Endothelial cell of umbilical vein (primary cell): ENCODE results near the gene MFGE8. TPM values are rescaled to one million over a fixed set of nuclear protein-coding genes. Genes with fewer than 3 reads are reported as not detected.

Experiments used
- BruUV-seq: library from RNA; stranded (reverse); fragments of 400-500 nt; replicated peaks from 2 replicates; lab custom pipeline; 2021; lab: Mats Ljungman, UMichigan
- CTCF ChIA-PET: fragments of 300-600, 350-600 bp; sonication (Branson Sonifier 250); formaldehyde crosslinking; loops from one replicate; lab custom pipeline; 2021; ENCODE audit warnings: antibody characterized with exemption, inconsistent platforms; lab: Charles Lee
- POLR2A ChIA-PET: fragments of 300-600, 350-600 bp; sonication (Branson Sonifier 250); formaldehyde crosslinking; loops from one replicate; lab custom pipeline; 2021; ENCODE audit warnings: antibody characterized with exemption, inconsistent platforms; lab: Charles Lee
- DNase-seq: peaks from one replicate; pipeline ENCODE4 v3.0.0-alpha.2; 2011; ENCODE audit warnings: low read depth, low spot score
- FAIRE-seq: peaks from 2 replicates; lab custom pipeline; 2011; peaks lifted over from hg19 to GRCh38; lab: Jason Lieb, UNC
- H2AFZ ChIP-seq: 2 replicates; pipeline ENCODE4 v1.6.0; 2012; ENCODE audit warnings: low read depth, low read length, control low read depth, inconsistent platforms
- H3K27ac ChIP-seq: 2 replicates; pipeline ENCODE4 v1.5.1; 2011; ENCODE audit warnings: low read depth, mild to moderate bottlenecking, control low read depth, low read length, moderate library complexity; ENCODE audit not compliant: insufficient read depth
- H3K27me3 ChIP-seq, 2 experiments: 2 replicates each; pipeline versions ENCODE4 v1.6.0 to v1.6.1; 2011; ENCODE audit warnings: low read length in 2 of 2, mixed read lengths in 1 of 2; ENCODE audit not compliant: control insufficient read depth in 2 of 2, insufficient read depth in 2 of 2
- H3K36me3 ChIP-seq, 2 experiments: 2 replicates in 1 of 2; 3 replicates in 1 of 2; pipeline ENCODE4 v1.5.1; 2011; ENCODE audit warnings: low read length in 2 of 2, mild to moderate bottlenecking in 1 of 2, moderate library complexity in 1 of 2; ENCODE audit not compliant: control insufficient read depth in 2 of 2, insufficient read depth in 2 of 2; ENCODE audit errors: extremely low read depth in 1 of 2
- H3K4me1 ChIP-seq: 3 replicates; pipeline ENCODE4 v1.5.1; 2011; ENCODE audit warnings: mild to moderate bottlenecking, low read length; ENCODE audit not compliant: control insufficient read depth, insufficient read depth; ENCODE audit errors: extremely low read depth
- H3K4me2 ChIP-seq: 2 replicates; pipeline ENCODE4 v1.6.1; 2011; ENCODE audit warnings: low read length, control low read depth, mixed read lengths; ENCODE audit not compliant: insufficient read depth
- H3K4me3 ChIP-seq, 3 experiments: fragments of 200-600 bp in 1 of 3; sonication (generic), shearing (Covaris generic) in 1 of 3; replicated peaks in 1 of 3; 2 replicates each; pipeline ENCODE4 v1.5.1; 2011 to 2016; ENCODE audit warnings: control low read depth in 3 of 3, low read length in 3 of 3, mild to moderate bottlenecking in 2 of 3, inconsistent platforms in 1 of 3, low read depth in 1 of 3, moderate library complexity in 1 of 3; ENCODE audit not compliant: insufficient read depth in 1 of 3
- H3K79me2 ChIP-seq: 2 replicates; pipeline ENCODE4 v1.6.0; 2012; ENCODE audit warnings: low read length, inconsistent platforms; ENCODE audit not compliant: control insufficient read depth, insufficient read depth
- H3K9ac ChIP-seq: replicated peaks from 2 replicates; pipeline ENCODE3; 2011; ENCODE audit warnings: low read length, control low read depth; ENCODE audit not compliant: insufficient read depth; ENCODE audit errors: extremely low read depth
- H3K9me1 ChIP-seq: replicated peaks from 3 replicates; pipeline ENCODE4 v1.6.0; 2011; ENCODE audit warnings: mild to moderate bottlenecking, low read length; ENCODE audit not compliant: control insufficient read depth, insufficient read depth; ENCODE audit errors: extremely low read depth
- H3K9me3 ChIP-seq: replicated peaks from 2 replicates; pipeline ENCODE4 v1.5.1; 2012; ENCODE audit warnings: low read length, inconsistent platforms; ENCODE audit not compliant: control insufficient read depth, insufficient read depth
- H4K20me1 ChIP-seq: replicated peaks from 2 replicates; pipeline ENCODE3; 2011; ENCODE audit warnings: mild to moderate bottlenecking, low read length; ENCODE audit not compliant: control insufficient read depth, insufficient read depth; ENCODE audit errors: extremely low read depth
- EZH2 ChIP-seq: IDR thresholded peaks from 2 replicates; pipeline ENCODE4 v1.6.1; 2012; ENCODE audit warnings: borderline replicate concordance, low read depth, mild to moderate bottlenecking, moderate library complexity, low read length, inconsistent platforms; ENCODE audit not compliant: severe bottlenecking
- FOS ChIP-seq: IDR thresholded peaks from 2 replicates; pipeline ENCODE4 v1.6.1; 2011; ENCODE audit warnings: mild to moderate bottlenecking, low read length, moderate library complexity, borderline replicate concordance; ENCODE audit not compliant: insufficient read depth
- GATA2 ChIP-seq: IDR thresholded peaks from 2 replicates; pipeline ENCODE4 v1.7.0; 2011; ENCODE audit warnings: low read depth, mild to moderate bottlenecking, moderate library complexity, mixed read lengths, low read length; ENCODE audit not compliant: insufficient read length, insufficient read depth
- JUN ChIP-seq: IDR thresholded peaks from 2 replicates; pipeline ENCODE4 v1.6.1; 2011; ENCODE audit warnings: borderline replicate concordance, low read depth; ENCODE audit not compliant: insufficient read length, insufficient read depth
- MYC ChIP-seq: IDR thresholded peaks from one replicate; pipeline ENCODE4 v1.6.1; 2011; ENCODE audit warnings: mild to moderate bottlenecking, low read depth, low read length
- POLR2A ChIP-seq: IDR thresholded peaks from 2 replicates; pipeline ENCODE4 v1.6.1; 2012; ENCODE audit warnings: low read depth, mild to moderate bottlenecking, control low read depth, low read length
- POLR2AphosphoS5 ChIP-seq: IDR thresholded peaks from 2 replicates; pipeline ENCODE4 v1.6.1; 2012; ENCODE audit warnings: low read depth, mild to moderate bottlenecking, control low read depth, low read length, moderate library complexity; ENCODE audit not compliant: insufficient read depth
- dilution Hi-C: fragments of 300-500 bp; cut with MboI; formaldehyde crosslinking; loops from one replicate; pipeline ENCODE4 v1.15.0; 2019; ENCODE audit warnings: low sequenced_read_pairs; ENCODE audit not compliant: extremely low pct_ligation_motif_present
- intact Hi-C: fragments of 100-400 bp; cut with micrococcal nuclease; formaldehyde crosslinking; loops from one replicate; pipeline ENCODE4 v1.10.0; 2022
- polyA plus RNA-seq, 4 experiments: library from polyadenylated mRNA; depleted of rRNA in 3 of 4; stranded (reverse) in 3 of 4; unstranded in 1 of 4; fragments of >200 nt; gene quantifications; 2 replicates each; pipeline versions ENCODE4 v1.2.1 to v1.2.3, GENCODE V29; 2011 to 2012; ENCODE audit warnings: missing spikeins in 1 of 4
- total RNA-seq: library from RNA; stranded (reverse); gene quantifications from 2 replicates; pipeline ENCODE4 v1.2.3, GENCODE V29; 2021
- TF ChIP-seq, protein P1 (sequence below): IDR thresholded peaks from 2 replicates; pipeline ENCODE4 v1.6.1; 2011; ENCODE audit not compliant: insufficient read depth, insufficient read length
- TF ChIP-seq, protein P2 (sequence below), 2 donors: IDR thresholded peaks; 1 replicate in 1 of 2; 2 replicates in 1 of 2; pipeline ENCODE4 v1.5.1; 2011; ENCODE audit warnings: low read length in 2 of 2, mild to moderate bottlenecking in 2 of 2, moderate library complexity in 2 of 2, control low read depth in 1 of 2, inconsistent platforms in 1 of 2, low read depth in 1 of 2; ENCODE audit not compliant: insufficient read depth in 1 of 2; ENCODE audit errors: extremely low read depth in 1 of 2

Gene MFGE8
- total and polyA plus RNA-seq, 2 donors (not counting 3 experiments of a cell fraction or from before 2014, with no cell fraction given) = 108 to 117 TPM

DNA sequence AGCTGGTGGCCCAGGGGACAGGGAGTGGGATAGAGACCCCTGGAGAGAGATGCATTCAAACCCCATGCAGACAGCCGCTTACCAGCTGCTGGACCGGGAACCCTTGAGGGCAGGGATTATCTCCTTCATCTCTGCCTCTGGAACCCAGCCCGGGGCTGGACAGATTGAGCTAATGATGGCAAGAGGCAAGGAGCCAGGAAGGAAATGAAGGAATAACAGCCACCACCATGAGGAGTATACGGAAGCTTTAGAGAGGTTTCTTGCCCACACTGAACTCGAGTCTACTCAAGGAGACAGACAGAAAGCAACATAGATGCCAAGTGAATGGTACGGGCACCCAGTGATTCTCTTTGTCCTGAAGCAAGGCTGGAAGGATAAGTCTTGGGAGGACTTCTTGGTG, 41.1 kb downstream of the MFGE8 start:
- ChIA-PET CTCF (interaction anchor here (1.2 kb wide), 2 partner anchors 33 to 248 kb away, joined by 5 to 8 read pairs; no protein-coding TSS in a partner anchor), POLR2A (no interaction called here)
- Histone ChIP-seq H3K9me3 (no peaks in the 10 kb centered on the region), H2AFZ (no peak overlapping the region), H3K9ac (no peak overlapping the region), H3K4me1 (no peaks in the 10 kb centered on the region), H3K4me3 (no peak overlapping the region), H3K36me3 (peaks cover 0 to 9% of the 10 kb centered on the region in 2 experiments), H4K20me1 (no peaks in the 10 kb centered on the region), H3K4me2 (no peak overlapping the region), H3K79me2 (no peaks in the 10 kb centered on the region), H3K27me3 (peaks cover 0 to 5% of the 10 kb centered on the region in 2 experiments), H3K9me1 (no peaks in the 10 kb centered on the region), H3K27ac (no peak overlapping the region)
- dilution Hi-C loops = no loop called here
- FAIRE-seq (no peak), DNase-seq (no peak)
- TF ChIP-seq, protein P1, sequence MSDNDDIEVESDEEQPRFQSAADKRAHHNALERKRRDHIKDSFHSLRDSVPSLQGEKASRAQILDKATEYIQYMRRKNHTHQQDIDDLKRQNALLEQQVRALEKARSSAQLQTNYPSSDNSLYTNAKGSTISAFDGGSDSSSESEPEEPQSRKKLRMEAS = no peak
- TF ChIP-seq, protein P2, sequence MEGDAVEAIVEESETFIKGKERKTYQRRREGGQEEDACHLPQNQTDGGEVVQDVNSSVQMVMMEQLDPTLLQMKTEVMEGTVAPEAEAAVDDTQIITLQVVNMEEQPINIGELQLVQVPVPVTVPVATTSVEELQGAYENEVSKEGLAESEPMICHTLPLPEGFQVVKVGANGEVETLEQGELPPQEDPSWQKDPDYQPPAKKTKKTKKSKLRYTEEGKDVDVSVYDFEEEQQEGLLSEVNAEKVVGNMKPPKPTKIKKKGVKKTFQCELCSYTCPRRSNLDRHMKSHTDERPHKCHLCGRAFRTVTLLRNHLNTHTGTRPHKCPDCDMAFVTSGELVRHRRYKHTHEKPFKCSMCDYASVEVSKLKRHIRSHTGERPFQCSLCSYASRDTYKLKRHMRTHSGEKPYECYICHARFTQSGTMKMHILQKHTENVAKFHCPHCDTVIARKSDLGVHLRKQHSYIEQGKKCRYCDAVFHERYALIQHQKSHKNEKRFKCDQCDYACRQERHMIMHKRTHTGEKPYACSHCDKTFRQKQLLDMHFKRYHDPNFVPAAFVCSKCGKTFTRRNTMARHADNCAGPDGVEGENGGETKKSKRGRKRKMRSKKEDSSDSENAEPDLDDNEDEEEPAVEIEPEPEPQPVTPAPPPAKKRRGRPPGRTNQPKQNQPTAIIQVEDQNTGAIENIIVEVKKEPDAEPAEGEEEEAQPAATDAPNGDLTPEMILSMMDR (IDR thresholded peaks at IDR 0.05; ENCODE audit: extremely low read depth in 1 of 2, insufficient read depth in 1 of 2, low read depth in 1 of 2, low read length in 2 of 2) = no peak
- TF ChIP-seq MYC = no peak
- TF ChIP-seq GATA2 = no peak
- no peak for TF ChIP-seq POLR2AphosphoS5
- TF ChIP-seq JUN = no peak
- TF ChIP-seq POLR2A = no peak
- no peak for TF ChIP-seq FOS
- TF ChIP-seq EZH2 = no peak
- intact Hi-C loops = no loop called here
- BruUV-seq = no TSS peak
